Measurements from ENCODE around the gene C2CD3.

C2CD3 gene

DNA sequence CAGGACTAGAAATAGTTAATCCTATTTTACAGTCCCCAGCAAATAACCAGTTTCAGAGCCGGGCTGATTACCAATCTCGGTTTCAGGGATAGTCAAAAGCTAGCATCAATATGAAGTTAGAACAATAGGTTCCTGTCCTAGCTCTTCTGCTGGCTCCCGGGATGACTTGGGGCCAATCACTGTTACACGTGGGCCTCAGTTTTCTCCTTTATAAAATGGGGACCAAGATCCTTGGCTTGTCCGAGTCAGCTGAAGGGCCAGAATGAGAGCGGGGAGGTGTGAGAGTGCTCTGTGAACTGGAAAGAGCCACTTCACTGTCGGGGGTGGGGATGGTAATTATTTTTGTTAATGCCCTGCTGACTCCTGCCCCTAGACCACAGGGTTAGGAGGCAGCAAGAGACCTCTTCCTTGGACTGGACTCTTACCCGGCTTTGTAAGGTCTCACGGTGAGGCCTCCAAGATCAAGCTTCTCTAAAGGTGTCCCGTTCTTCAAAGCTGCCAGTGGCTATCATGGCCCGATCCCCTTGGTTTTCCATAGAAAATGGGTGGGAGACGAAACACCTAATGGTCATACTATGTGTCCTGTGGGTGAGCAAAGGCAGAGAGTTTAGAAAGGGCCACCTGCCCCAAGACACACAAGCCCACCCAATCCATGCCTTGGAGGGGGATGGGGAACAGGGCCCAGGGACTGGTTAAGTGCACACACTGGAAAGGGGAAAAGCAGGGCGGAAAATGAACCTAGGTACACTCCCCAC, 189.6 kb downstream of the C2CD3 start:
- TF ChIP-seq, protein P1, sequence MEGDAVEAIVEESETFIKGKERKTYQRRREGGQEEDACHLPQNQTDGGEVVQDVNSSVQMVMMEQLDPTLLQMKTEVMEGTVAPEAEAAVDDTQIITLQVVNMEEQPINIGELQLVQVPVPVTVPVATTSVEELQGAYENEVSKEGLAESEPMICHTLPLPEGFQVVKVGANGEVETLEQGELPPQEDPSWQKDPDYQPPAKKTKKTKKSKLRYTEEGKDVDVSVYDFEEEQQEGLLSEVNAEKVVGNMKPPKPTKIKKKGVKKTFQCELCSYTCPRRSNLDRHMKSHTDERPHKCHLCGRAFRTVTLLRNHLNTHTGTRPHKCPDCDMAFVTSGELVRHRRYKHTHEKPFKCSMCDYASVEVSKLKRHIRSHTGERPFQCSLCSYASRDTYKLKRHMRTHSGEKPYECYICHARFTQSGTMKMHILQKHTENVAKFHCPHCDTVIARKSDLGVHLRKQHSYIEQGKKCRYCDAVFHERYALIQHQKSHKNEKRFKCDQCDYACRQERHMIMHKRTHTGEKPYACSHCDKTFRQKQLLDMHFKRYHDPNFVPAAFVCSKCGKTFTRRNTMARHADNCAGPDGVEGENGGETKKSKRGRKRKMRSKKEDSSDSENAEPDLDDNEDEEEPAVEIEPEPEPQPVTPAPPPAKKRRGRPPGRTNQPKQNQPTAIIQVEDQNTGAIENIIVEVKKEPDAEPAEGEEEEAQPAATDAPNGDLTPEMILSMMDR (conservative IDR thresholded peaks at IDR 0.05; ENCODE audit: low read depth, low read length) = no peak
- H3K4me3 ChIP-seq (ENCODE audit: low read depth, low read length) = peak overlapping the region; percentile 76
- no peak for DNase-seq (ENCODE audit: low read depth)

DNA sequence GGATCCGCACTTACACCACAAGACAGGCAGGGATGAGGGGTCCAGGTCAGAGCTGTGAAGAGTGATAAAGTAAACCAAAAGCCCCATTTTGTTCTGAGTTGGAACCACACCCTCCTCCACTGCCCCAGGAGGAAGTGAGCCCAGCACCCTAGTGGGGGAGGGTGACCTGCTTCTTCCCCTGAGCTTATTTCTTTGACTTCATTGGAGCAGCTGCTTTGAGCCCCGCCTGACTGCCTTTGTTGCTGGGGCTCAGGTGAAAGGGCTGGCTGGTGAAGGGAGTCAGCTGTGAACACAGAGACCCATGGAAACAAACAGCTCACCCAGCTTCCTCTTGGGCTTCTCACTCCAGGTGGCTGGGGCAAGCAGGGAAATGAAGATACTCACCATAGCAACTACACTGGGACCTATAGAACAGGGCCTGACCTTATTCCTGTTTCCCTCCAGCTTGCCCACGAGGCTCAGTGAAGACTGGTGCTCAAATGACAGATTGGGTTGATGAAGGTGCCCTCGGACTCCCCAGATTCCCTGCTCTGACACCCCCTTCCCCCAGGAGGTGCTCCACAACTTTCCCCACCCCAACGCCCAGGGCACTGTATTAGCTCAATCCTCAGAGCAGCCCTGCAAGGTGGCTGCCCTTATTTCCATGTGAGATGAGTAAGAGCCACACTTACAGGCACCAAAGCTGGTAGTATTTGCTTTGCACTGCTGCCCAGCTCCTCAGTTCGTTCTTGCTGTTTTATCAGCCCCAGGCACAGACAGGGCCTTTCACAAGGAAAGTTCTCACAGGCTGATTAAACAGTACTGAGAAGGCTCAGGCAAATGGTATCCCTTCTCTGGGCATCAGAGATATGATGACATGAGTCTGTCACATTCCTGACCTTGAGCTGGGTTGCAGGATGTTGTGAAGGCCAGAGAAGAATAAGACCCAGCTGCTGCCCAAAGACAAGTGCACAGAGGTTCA, 190.5 kb downstream of the C2CD3 start:
- TF ChIP-seq, protein P1 (conservative IDR thresholded peaks at IDR 0.05; ENCODE audit: low read depth, low read length) = no peak
- H3K4me3 ChIP-seq (ENCODE audit: low read depth, low read length) = no peak overlapping the region
- peak; percentile 36 for DNase-seq (ENCODE audit: low read depth)

DNA sequence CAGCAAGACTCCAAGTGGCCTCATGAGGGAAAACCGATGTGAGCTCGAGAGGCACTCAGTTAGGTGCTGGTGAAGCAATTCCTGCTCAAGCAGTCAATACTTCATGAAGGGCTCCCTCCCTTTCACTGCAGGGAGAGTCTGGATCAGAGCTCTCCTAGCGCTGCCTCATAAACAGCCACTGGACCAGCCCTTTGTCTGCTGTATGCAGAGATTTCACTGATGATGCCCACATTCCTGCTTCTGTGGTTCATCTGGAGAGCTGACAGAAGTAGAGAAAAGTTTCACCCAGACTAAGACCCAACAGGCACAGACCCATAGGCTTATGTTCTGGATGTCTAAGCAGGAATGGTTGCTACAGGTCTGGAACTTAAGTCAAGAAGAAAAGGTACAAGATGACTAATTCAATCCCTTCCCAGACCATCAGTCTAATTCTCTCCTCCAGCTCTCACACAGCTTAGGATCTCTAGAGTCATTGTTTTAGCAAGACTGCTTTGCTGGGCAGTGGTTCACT, 192.2 kb downstream of the C2CD3 start:
- no peak for DNase-seq (ENCODE audit: low read depth)
- H3K4me3 ChIP-seq (ENCODE audit: low read depth, low read length) = no peak overlapping the region
- TF ChIP-seq, protein P1 (conservative IDR thresholded peaks at IDR 0.05; ENCODE audit: low read depth, low read length) = no peak

DNA sequence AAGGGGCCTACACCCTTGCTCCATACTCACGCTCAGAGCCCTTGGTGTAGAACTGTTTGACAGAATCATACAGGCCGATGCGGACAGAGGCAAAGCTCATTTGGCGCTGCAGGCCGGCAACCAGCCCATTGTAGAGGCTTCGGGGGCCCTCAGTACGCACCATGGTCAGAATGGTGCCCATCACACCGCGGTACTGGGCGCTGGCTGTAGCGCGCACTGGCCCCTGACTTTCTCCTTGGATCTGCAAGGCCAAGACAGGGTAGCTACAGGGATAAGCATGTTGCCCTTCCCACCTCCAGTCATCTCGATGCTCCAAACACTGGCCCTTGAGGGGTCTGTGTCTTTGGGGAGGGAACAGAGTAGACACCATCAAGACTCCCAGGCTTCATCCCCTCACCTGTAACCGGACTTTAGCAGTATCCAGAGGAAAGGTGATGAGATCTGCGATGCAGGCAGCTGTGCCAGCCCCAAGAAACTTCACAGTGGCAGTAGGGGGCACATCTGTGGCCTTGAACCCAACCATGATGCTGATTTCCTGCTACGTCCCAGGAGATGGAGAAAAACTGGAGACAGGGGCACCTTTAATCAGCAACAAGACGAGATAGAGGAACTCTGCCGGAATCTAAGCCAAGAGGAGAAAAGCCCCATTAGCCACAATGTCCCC, 192.8 kb downstream of the C2CD3 start:
- TF ChIP-seq, protein P1 (conservative IDR thresholded peaks at IDR 0.05; ENCODE audit: low read depth, low read length) = no peak
- no peak overlapping the region for H3K4me3 ChIP-seq (ENCODE audit: low read depth, low read length)
- no peak for DNase-seq (ENCODE audit: low read depth)

DNA sequence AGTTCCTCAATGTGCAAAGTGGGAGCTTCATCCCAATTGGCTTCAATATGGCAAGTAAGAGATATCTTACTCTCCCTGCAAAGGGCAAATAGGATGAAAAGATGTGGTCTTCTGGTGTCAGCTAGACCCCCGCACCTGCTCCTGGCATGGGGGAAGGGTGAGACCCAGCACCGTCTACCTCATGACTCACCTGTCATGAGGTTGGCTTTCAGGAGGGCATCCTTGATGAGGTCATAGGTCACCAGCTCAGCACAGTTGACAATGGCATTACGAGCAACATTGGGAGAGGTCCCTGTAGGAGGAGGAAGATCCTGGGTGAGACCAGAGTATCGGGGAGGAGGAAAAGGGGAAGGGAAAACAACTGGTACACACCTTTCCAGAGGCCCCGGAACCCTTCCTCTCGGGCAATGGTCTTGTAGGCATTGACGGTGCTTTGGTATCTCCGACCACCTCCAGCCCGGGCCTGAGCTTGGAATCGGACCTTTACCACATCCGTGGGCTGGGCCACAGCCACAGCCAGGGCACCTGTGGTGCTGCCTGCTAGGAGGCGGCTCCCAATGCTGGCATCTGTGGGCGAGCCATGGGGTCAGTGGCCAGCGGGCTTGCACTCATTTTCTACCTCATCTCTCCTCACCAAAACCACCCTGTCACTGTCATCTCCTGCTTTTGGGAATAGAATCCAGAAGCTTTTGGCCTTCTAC, 194.2 kb downstream of the C2CD3 start:
- TF ChIP-seq, protein P1 (conservative IDR thresholded peaks at IDR 0.05; ENCODE audit: low read depth, low read length) = no peak
- DNase-seq (ENCODE audit: low read depth) = no peak
- no peak overlapping the region for H3K4me3 ChIP-seq (ENCODE audit: low read depth, low read length)

DNA sequence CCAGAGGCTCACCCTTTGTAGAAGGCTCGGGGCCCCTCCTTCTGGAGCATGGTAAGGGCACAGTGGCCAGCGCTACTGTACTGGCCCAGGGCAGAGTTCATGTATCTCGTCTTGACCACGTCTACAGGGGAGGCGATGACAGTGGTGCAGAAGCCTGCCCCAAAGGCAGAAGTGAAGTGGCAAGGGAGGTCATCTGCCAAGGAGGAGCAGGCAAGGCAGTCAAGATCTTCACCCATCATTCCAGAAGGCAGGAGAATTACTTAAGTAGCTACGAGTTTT, 195.4 kb downstream of the C2CD3 start:
- H3K4me3 ChIP-seq (ENCODE audit: low read depth, low read length) = no peak overlapping the region
- TF ChIP-seq, protein P1 (conservative IDR thresholded peaks at IDR 0.05; ENCODE audit: low read depth, low read length) = no peak
- DNase-seq (ENCODE audit: low read depth) = no peak

All from choroid plexus epithelial cell (primary cell).